ENCODE results near the gene HCFC1R1. TPM values are rescaled to one million over a fixed set of nuclear protein-coding genes. Genes with fewer than 3 reads are reported as not detected.

The HCFC1R1 gene
- polyA plus RNA-seq, 1 of the 3 experiments (the other 2 are of a cell fraction): 54.9 TPM

DNA sequence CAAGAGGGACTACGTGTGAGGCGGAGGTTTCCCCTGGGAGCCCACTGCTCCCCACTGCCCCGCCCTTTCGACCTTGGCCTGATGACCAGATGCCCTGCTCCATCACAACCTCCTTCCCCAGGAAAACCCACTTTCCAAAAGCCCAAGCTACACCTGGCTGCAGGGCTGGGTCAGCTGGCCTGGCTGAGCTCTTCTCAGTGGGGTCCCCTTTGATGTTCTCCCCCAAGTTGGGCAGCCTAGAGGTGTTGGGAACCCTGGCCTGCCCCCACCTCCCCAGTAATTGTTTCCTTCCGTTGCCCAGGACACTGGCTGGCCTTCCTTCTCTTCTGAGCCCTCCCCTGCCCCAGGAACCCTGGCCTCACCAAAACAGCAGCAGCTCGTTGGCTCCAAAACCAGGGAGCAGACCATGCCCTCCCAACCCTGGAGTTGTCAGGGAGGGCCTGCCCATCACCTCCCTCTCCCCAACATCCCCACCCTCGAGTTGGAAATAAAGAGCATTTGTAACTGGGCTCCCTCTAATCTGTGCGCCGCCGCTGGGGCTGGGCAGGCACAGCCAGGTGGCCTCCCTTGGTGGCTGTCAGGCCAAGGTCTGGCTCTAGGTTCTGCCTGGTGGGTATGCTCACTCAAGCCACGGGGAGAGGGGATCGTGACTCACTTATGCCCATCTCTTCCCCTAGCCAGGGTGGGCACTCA, 9.6 kb downstream of the HCFC1R1 start:
- H3K27me3 ChIP-seq (ENCODE audit: insufficient read depth): no peaks in the 10 kb centered on the region

DNA sequence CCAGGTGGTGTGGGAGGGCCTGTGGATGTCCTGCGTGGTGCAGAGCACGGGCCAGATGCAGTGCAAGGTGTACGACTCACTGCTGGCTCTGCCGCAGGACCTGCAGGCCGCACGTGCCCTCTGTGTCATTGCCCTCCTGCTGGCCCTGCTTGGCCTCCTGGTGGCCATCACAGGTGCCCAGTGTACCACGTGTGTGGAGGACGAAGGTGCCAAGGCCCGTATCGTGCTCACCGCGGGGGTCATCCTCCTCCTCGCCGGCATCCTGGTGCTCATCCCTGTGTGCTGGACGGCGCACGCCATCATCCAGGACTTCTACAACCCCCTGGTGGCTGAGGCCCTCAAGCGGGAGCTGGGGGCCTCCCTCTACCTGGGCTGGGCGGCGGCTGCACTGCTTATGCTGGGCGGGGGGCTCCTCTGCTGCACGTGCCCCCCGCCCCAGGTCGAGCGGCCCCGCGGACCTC, 10.2 kb downstream of the HCFC1R1 start:
- ChIA-PET CTCF (interaction anchor here (1.3 kb wide), 1 partner anchor 19 kb away, joined by 5 read pairs; no protein-coding TSS in a partner anchor), POLR2A (no interaction called here)
- Histone ChIP-seq H3K4me2 (no peak overlapping the region), H3K9me2 (no peaks in the 10 kb centered on the region), H3K9me3 (no peaks in the 10 kb centered on the region), H3K4me1 (ENCODE audit: control insufficient read depth in 1 of 2, insufficient read depth in 2 of 2, low read depth in 1 of 2, low read length in 1 of 2) (peaks cover 0 to 6% of the 10 kb centered on the region in 2 experiments; a peak in 1 of 4 replicates), H3F3A (replicated peaks; ENCODE audit: insufficient read depth) (no peaks in the 10 kb centered on the region), H3K9ac (no peak overlapping the region), H3K27me3 (ENCODE audit: insufficient read depth) (no peaks in the 10 kb centered on the region), H3K27ac (ENCODE audit: low read depth in 2 of 2, low read length in 1 of 2) (no peak overlapping the region), H3K4me3 (ENCODE audit: low read depth in 2 of 2, low read length in 1 of 2) (no peak overlapping the region), H2AFZ (ENCODE audit: low read depth) (no peak overlapping the region), H3K36me3 (replicated peaks in 1 of 2; ENCODE audit: control insufficient read depth in 1 of 2, insufficient read depth in 2 of 2, low read length in 1 of 2) (no peaks in the 10 kb centered on the region), H4K20me1 (ENCODE audit: insufficient read depth) (no peaks in the 10 kb centered on the region), H3K79me2 (ENCODE audit: insufficient read depth) (no peaks in the 10 kb centered on the region)
- TF ChIP-seq GABPA (IDR thresholded peaks at IDR 0.05; ENCODE audit: low read depth) (no peak), TAF1 (IDR thresholded peaks at IDR 0.05; ENCODE audit: borderline replicate concordance, low read depth, low read length) (no peak), JUND (IDR thresholded peaks at IDR 0.05) (no peak), RXRA (IDR thresholded peaks at IDR 0.05; ENCODE audit: borderline replicate concordance, low read depth) (no peak), YY1 (IDR thresholded peaks at IDR 0.05; ENCODE audit: low read depth) (no peak)
- TF ChIP-seq, protein P1, sequence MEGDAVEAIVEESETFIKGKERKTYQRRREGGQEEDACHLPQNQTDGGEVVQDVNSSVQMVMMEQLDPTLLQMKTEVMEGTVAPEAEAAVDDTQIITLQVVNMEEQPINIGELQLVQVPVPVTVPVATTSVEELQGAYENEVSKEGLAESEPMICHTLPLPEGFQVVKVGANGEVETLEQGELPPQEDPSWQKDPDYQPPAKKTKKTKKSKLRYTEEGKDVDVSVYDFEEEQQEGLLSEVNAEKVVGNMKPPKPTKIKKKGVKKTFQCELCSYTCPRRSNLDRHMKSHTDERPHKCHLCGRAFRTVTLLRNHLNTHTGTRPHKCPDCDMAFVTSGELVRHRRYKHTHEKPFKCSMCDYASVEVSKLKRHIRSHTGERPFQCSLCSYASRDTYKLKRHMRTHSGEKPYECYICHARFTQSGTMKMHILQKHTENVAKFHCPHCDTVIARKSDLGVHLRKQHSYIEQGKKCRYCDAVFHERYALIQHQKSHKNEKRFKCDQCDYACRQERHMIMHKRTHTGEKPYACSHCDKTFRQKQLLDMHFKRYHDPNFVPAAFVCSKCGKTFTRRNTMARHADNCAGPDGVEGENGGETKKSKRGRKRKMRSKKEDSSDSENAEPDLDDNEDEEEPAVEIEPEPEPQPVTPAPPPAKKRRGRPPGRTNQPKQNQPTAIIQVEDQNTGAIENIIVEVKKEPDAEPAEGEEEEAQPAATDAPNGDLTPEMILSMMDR (IDR thresholded peaks at IDR 0.05): no peak
- TF ChIP-seq, protein P2, sequence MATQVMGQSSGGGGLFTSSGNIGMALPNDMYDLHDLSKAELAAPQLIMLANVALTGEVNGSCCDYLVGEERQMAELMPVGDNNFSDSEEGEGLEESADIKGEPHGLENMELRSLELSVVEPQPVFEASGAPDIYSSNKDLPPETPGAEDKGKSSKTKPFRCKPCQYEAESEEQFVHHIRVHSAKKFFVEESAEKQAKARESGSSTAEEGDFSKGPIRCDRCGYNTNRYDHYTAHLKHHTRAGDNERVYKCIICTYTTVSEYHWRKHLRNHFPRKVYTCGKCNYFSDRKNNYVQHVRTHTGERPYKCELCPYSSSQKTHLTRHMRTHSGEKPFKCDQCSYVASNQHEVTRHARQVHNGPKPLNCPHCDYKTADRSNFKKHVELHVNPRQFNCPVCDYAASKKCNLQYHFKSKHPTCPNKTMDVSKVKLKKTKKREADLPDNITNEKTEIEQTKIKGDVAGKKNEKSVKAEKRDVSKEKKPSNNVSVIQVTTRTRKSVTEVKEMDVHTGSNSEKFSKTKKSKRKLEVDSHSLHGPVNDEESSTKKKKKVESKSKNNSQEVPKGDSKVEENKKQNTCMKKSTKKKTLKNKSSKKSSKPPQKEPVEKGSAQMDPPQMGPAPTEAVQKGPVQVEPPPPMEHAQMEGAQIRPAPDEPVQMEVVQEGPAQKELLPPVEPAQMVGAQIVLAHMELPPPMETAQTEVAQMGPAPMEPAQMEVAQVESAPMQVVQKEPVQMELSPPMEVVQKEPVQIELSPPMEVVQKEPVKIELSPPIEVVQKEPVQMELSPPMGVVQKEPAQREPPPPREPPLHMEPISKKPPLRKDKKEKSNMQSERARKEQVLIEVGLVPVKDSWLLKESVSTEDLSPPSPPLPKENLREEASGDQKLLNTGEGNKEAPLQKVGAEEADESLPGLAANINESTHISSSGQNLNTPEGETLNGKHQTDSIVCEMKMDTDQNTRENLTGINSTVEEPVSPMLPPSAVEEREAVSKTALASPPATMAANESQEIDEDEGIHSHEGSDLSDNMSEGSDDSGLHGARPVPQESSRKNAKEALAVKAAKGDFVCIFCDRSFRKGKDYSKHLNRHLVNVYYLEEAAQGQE (IDR thresholded peaks at IDR 0.05; ENCODE audit: low read depth, low read length): no peak
- TF ChIP-seq, protein P3, sequence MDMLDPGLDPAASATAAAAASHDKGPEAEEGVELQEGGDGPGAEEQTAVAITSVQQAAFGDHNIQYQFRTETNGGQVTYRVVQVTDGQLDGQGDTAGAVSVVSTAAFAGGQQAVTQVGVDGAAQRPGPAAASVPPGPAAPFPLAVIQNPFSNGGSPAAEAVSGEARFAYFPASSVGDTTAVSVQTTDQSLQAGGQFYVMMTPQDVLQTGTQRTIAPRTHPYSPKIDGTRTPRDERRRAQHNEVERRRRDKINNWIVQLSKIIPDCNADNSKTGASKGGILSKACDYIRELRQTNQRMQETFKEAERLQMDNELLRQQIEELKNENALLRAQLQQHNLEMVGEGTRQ (IDR thresholded peaks at IDR 0.05; ENCODE audit: borderline replicate concordance, low read depth, low read length): no peak
- WGBS (ENCODE audit: low lambda C conversion rate): 84% methylated on average over 18 of the region's 27 CpGs
- no peak for DNase-seq

More for the DNA sequence above, 9.6 kb downstream of the HCFC1R1 start:
- TF ChIP-seq, protein P4, sequence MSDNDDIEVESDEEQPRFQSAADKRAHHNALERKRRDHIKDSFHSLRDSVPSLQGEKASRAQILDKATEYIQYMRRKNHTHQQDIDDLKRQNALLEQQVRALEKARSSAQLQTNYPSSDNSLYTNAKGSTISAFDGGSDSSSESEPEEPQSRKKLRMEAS (IDR thresholded peaks at IDR 0.05; ENCODE audit: low read depth): no peak
- TF ChIP-seq TCF12 (IDR thresholded peaks at IDR 0.05) (no peak), GATA2 (CRISPR knock-in tag; IDR thresholded peaks at IDR 0.05) (no peak), NRF1 (IDR thresholded peaks at IDR 0.05; ENCODE audit: low read depth, low read length) (no peak), POLR2AphosphoS5 (IDR thresholded peaks at IDR 0.05; ENCODE audit: low read depth, low read length) (no peak), RFX5 (IDR thresholded peaks at IDR 0.05; ENCODE audit: low read length) (no peak), GABPA (IDR thresholded peaks at IDR 0.05; ENCODE audit: low read depth) (no peak), TAF1 (IDR thresholded peaks at IDR 0.05; ENCODE audit: borderline replicate concordance, low read depth, low read length) (no peak), FOXM1 (IDR thresholded peaks at IDR 0.05; ENCODE audit: low read depth) (no peak), JUND (IDR thresholded peaks at IDR 0.05) (no peak)
- TF ChIP-seq, protein P1 (IDR thresholded peaks at IDR 0.05): no peak
- no peaks in the 10 kb centered on the region for H3F3A ChIP-seq (replicated peaks; ENCODE audit: insufficient read depth)
- POLR2A ChIA-PET: no interaction called here
- H3K27ac ChIP-seq (ENCODE audit: low read depth in 2 of 2, low read length in 1 of 2): no peak overlapping the region
- CTCF ChIA-PET: interaction anchor here (1.0 kb wide), 1 partner anchor 87 kb away, joined by 3 read pairs; no protein-coding TSS in a partner anchor
- DNase-seq: no peak
- peaks cover 0 to 6% of the 10 kb centered on the region in 2 experiments; a peak in 1 of 4 replicates for H3K4me1 ChIP-seq (ENCODE audit: control insufficient read depth in 1 of 2, insufficient read depth in 2 of 2, low read depth in 1 of 2, low read length in 1 of 2)
- WGBS (ENCODE audit: low lambda C conversion rate): 73% methylated on average over 12 of the region's 12 CpGs
- H3K4me2 ChIP-seq: no peak overlapping the region
- H3K36me3 ChIP-seq (replicated peaks in 1 of 2; ENCODE audit: control insufficient read depth in 1 of 2, insufficient read depth in 2 of 2, low read length in 1 of 2): no peaks in the 10 kb centered on the region
- no peaks in the 10 kb centered on the region for H4K20me1 ChIP-seq (ENCODE audit: insufficient read depth)
- no peaks in the 10 kb centered on the region for H3K79me2 ChIP-seq (ENCODE audit: insufficient read depth)
- no peak overlapping the region for H3K9ac ChIP-seq
- H3K9me3 ChIP-seq: no peaks in the 10 kb centered on the region
- no peak overlapping the region for H3K4me3 ChIP-seq (ENCODE audit: low read depth in 2 of 2, low read length in 1 of 2)
- no peaks in the 10 kb centered on the region for H3K9me2 ChIP-seq
- H2AFZ ChIP-seq (ENCODE audit: low read depth): no peak overlapping the region
